Activated naive CD4-positive, alpha-beta T cell treated with Interleukin-2 at 50 U/mL for 16 hours (primary cell): Measurements from ENCODE around the gene IL17F.

ENCODE experiments used
- DNase-seq: peaks from one replicate; pipeline ENCODE4 v3.0.0-alpha.2; 2020

IL17F gene

DNA sequence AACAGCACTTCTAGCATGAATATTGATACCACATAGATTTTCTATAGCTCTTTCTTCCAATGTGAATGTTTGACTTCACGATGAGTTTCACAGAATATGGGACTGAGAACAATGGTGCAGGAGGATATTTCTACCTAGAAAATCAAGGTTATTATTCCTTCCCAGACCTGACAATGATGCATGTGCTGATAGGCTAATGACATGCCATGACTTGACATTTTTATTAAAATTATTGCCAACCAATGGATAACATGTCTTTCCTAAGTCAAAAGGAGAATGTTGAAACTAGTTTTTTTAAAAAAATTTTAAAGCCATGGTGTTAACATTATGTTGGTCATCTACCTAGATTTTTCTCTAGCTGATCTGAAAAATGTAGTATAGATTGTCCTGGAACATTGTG, 57.2 kb downstream of the IL17F start:
- no peak for DNase-seq
